DOHH2 (cell line): ENCODE results near the gene TMEM271.
"Not testable (repeated sequence)": the region's sequence is repeated elsewhere in the genome, so short reads cannot be mapped to it uniquely, and the experiment has no call there.

Experiments used
- H3F3A ChIP-seq: fragments of 200-600 bp; sonication (generic), shearing (Covaris generic); 2 replicates; pipeline ENCODE4 v1.6.0; 2016; ENCODE audit warnings: antibody characterized with exemption, mild to moderate bottlenecking; ENCODE audit not compliant: control insufficient read depth, insufficient read depth
- H3K27ac ChIP-seq: fragments of 200-600 bp; sonication (generic); 2 replicates; pipeline ENCODE4 v1.5.1; 2014; ENCODE audit warnings: low read depth, mild to moderate bottlenecking, low read length, moderate library complexity
- H3K27me3 ChIP-seq: fragments of 200-600 bp; sonication (generic); 2 replicates; pipeline ENCODE4 v1.6.1; 2014; ENCODE audit warnings: mild to moderate bottlenecking, low read length, mixed read lengths; ENCODE audit not compliant: control insufficient read depth
- H3K36me3 ChIP-seq: fragments of 200-600 bp; sonication (generic); 2 replicates; pipeline ENCODE4 v1.6.1; 2014; ENCODE audit warnings: mild to moderate bottlenecking, low read length, moderate library complexity, mixed read lengths; ENCODE audit not compliant: control insufficient read depth
- H3K4me1 ChIP-seq: fragments of 200-600 bp; sonication (generic); 2 replicates; pipeline ENCODE4 v1.6.1; 2014; ENCODE audit warnings: mild to moderate bottlenecking, low read length, mixed read lengths; ENCODE audit not compliant: control insufficient read depth
- H3K4me2 ChIP-seq: fragments of 200-600 bp; sonication (generic); 2 replicates; pipeline ENCODE4 v1.6.0; 2014; ENCODE audit warnings: mild to moderate bottlenecking, low read length, moderate library complexity
- H3K4me3 ChIP-seq: fragments of 200-600 bp; sonication (generic); 2 replicates; pipeline ENCODE4 v1.5.1; 2014; ENCODE audit warnings: mild to moderate bottlenecking, low read length, mixed read lengths
- H3K79me2 ChIP-seq: fragments of 200-600 bp; sonication (generic); 2 replicates; pipeline ENCODE4 v1.6.1; 2014; ENCODE audit warnings: mild to moderate bottlenecking, low read length, mixed read lengths; ENCODE audit not compliant: control insufficient read depth
- H3K9me2 ChIP-seq: fragments of 200-600 bp; sonication (generic); replicated peaks from 2 replicates; pipeline ENCODE4 v1.6.1; 2014; ENCODE audit warnings: mild to moderate bottlenecking, low read length, mixed read lengths; ENCODE audit not compliant: control insufficient read depth
- H3K9me3 ChIP-seq: fragments of 200-600 bp; sonication (generic); 2 replicates; pipeline ENCODE4 v1.6.1; 2014; ENCODE audit warnings: antibody characterized with exemption, low read length, mixed read lengths; ENCODE audit not compliant: control insufficient read depth, insufficient read depth
- H4K20me1 ChIP-seq: fragments of 200-600 bp; sonication (generic); 2 replicates; pipeline ENCODE4 v1.6.0; 2014; ENCODE audit warnings: low read depth, mild to moderate bottlenecking, antibody characterized with exemption, low read length, moderate library complexity; ENCODE audit not compliant: control insufficient read depth, insufficient read depth
- EZH2phosphoT487 ChIP-seq: fragments of 200-600 bp; sonication (generic); IDR thresholded peaks from 2 replicates; pipeline ENCODE4 v1.6.1; 2017; ENCODE audit warnings: borderline replicate concordance, mild to moderate bottlenecking, antibody characterized with exemption, low read length, moderate library complexity, mixed read lengths
- TF ChIP-seq, protein P1 (sequence below): fragments of 200-600 bp; sonication (generic); IDR thresholded peaks from one replicate; pipeline ENCODE4 v1.5.1; 2014; ENCODE audit warnings: antibody characterized with exemption, mild to moderate bottlenecking, low read depth, low read length; ENCODE audit not compliant: poor library complexity, severe bottlenecking

The TMEM271 gene

DNA sequence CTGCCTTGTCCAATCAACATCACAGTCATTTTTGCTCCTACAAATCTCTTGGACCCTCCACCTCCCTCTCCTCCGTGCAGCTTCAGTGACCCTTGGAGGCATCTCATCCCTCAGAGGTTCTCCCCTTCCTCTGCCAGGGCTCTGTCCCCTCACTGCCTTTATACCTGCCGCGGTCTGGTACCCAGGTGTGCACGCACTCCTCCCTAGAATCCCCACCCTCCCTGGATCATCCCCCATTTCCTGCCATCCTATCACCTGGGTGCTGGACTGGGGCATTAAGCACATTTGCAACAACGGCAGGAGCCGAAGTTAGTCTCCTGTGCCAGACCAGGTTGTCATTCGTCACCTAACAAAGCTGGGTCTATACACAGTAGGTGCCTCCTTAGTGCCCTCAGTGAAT, 10.1 kb downstream of the TMEM271 start:
- Histone ChIP-seq H4K20me1 (no peaks in the 10 kb centered on the region), H3K27ac (no peak overlapping the region), H3K4me1 (no peaks in the 10 kb centered on the region), H3K4me3 (no peak overlapping the region), H3F3A (no peaks in the 10 kb centered on the region), H3K79me2 (no peaks in the 10 kb centered on the region), H3K4me2 (no peak overlapping the region), H3K36me3 (no peaks in the 10 kb centered on the region), H3K9me3 (peaks cover 17% of the 10 kb centered on the region; the same call in 1 of the 2 replicates), H3K27me3 (no peaks in the 10 kb centered on the region), H3K9me2 (no peaks in the 10 kb centered on the region)
- TF ChIP-seq, protein P1, sequence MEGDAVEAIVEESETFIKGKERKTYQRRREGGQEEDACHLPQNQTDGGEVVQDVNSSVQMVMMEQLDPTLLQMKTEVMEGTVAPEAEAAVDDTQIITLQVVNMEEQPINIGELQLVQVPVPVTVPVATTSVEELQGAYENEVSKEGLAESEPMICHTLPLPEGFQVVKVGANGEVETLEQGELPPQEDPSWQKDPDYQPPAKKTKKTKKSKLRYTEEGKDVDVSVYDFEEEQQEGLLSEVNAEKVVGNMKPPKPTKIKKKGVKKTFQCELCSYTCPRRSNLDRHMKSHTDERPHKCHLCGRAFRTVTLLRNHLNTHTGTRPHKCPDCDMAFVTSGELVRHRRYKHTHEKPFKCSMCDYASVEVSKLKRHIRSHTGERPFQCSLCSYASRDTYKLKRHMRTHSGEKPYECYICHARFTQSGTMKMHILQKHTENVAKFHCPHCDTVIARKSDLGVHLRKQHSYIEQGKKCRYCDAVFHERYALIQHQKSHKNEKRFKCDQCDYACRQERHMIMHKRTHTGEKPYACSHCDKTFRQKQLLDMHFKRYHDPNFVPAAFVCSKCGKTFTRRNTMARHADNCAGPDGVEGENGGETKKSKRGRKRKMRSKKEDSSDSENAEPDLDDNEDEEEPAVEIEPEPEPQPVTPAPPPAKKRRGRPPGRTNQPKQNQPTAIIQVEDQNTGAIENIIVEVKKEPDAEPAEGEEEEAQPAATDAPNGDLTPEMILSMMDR, result no peak
- TF ChIP-seq EZH2phosphoT487, result no peak

DNA sequence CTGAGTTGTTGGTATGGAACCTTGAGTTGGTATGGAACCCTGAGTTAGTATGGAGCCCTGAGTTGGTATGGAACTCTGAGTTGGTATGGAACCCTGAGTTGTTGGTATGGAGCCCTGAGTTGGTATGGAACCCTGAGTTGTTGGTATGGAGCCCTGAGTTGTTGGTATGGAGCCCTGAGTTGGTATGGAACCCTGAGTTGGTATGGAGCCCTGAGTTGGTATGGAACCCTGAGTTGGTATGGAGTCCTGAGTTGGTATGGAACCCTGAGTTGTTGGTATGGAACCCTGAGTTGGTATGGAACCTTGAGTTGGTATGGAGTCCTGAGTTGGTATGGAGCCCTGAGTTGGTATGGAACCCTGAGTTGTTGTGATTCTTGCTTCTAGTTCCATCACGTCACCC, 10.5 kb downstream of the TMEM271 start:
- not testable (repeated sequence) for H3K27ac ChIP-seq, H3F3A ChIP-seq, H3K9me2 ChIP-seq, H3K4me1 ChIP-seq, H3K27me3 ChIP-seq, H3K4me2 ChIP-seq, H3K36me3 ChIP-seq, H3K79me2 ChIP-seq, H3K4me3 ChIP-seq, H4K20me1 ChIP-seq
- H3K9me3 ChIP-seq, result peaks cover 17% of the 10 kb centered on the region; the same call in 1 of the 2 replicates

DNA sequence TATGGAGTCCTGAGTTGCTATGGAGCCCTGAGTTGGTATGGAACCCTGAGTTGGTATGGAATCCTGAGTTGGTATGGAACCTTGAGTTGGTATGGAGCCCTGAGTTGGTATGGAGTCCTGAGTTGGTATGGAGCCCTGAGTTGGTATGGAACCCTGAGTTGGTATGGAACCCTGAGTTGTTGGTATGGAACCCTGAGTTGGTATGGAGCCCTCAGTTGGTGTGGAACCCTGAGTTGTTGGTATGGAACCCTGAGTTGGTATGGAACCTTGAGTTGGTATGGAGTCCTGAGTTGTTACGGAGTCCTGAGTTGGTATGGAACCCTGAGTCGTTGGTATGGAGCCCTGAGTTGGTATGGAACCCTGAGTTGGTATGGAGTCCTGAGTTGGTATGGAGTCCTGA, 13.6 kb downstream of the TMEM271 start:
- H3K4me3 ChIP-seq, H3F3A ChIP-seq, H3K9me2 ChIP-seq, H4K20me1 ChIP-seq, H3K27me3 ChIP-seq, H3K4me1 ChIP-seq, H3K4me2 ChIP-seq, H3K79me2 ChIP-seq, H3K27ac ChIP-seq, H3K36me3 ChIP-seq: not testable (repeated sequence)
- H3K9me3 ChIP-seq, result peaks cover 12% of the 10 kb centered on the region; the same call in 1 of the 2 replicates

DNA sequence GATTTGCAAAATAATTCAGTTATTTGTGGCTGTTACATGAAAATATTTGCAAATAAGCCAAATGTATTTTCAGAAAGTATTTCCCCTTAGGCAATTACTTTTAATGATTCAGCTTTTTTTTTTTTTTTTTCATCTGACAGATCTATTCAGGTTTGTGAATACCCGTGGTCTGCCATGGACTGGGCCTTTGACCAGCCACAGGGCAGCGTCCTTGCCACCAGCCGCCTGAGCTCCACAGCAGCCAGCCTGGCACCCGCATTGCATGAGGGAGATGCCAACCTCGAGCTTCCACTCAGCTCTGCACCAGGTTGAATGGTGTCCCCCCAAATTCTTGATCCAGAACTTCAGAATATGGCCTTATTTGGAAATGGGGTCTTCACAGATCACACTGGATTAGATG, 14.7 kb downstream of the TMEM271 start:
- Histone ChIP-seq H3K27me3 (no peaks in the 10 kb centered on the region), H3F3A (no peaks in the 10 kb centered on the region), H3K4me3 (no peak overlapping the region), H3K4me2 (no peak overlapping the region), H3K9me3 (peaks cover 12% of the 10 kb centered on the region; the same call in 1 of the 2 replicates), H3K79me2 (no peaks in the 10 kb centered on the region), H3K36me3 (no peaks in the 10 kb centered on the region), H3K9me2 (no peaks in the 10 kb centered on the region), H4K20me1 (no peaks in the 10 kb centered on the region), H3K4me1 (no peaks in the 10 kb centered on the region), H3K27ac (no peak overlapping the region)
- TF ChIP-seq, protein P1, result no peak
- TF ChIP-seq EZH2phosphoT487, result no peak
